A172 (cell line): ENCODE measurements around the gene CRYZ. TPM values are rescaled to one million over a fixed set of nuclear protein-coding genes. Genes with fewer than 3 reads are reported as not detected.
"Not testable (repeated sequence)": the region's sequence is repeated elsewhere in the genome, so short reads cannot be mapped to it uniquely, and the experiment has no call there.

Experiments used
- DNase-seq: peaks from one replicate; pipeline ENCODE4 v3.0.0-alpha.2; 2015; ENCODE audit warnings: low spot score
- total RNA-seq: library from RNA; depleted of rRNA; stranded (reverse); fragments of >200 nt; shearing (Covaris generic); gene quantifications from 2 replicates; pipeline ENCODE4 v1.2.3, GENCODE V29; 2014; rRNA removed

Gene CRYZ
- total RNA-seq, 1 experiment from 2014 or later, result 19.8 TPM

DNA sequence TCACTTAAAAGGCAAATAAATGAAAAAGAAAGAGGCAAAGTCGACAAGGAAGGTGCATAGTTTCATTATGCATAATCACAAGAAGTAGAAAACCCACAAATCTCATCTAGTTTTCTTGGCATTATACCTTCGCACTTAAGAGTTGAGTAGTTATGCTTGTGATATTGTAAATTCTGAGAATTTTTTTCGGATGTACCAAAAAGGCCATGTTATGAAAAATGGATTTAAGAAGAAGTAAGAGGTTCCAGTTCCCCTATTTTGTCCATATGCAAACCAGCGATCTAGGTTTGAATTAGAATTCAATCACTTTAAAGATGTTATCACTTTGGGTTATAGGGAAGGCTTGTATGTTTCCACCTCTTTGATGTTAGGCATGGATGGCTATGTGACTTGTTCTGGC, 51.4 kb downstream of the CRYZ start:
- DNase-seq, result no peak

DNA sequence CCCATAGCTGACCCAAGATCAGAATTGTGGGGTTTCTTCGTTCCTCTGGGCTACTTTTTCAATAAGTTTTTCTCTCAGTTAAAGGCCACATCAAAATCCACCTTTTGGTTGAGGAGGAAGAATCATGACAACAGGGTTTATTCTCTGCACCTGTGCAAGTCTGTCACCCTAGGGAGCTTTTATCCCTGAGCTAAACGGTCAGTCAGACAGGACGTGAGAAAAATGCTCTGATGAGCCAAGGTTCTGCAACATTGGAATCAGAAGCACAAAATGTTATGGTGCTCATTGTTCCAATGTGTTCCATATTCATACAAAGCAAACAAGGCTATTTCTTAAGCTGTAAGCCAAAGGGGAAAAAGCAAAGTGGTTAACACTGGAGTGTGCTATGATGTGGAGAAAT, 51.8 kb downstream of the CRYZ start:
- no peak for DNase-seq

DNA sequence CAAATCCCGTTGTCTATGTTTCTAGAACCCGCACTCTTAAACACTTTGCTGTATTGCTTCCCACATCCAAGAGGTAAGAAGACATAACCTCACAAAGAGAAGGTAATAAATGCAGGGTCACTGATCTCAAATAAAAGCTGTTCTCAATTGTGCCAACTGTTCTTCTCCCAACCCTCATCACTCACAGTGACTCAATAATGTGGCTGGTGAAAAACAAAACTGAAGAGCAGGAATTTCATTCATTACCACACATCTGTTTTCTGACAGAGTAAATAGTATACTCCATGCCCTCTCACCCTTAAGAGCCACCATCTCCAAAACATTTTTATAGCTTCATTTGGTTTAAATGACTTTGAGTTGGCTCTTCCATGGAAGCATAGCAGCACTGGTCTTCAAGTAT, 53.0 kb downstream of the CRYZ start:
- DNase-seq, result no peak

DNA sequence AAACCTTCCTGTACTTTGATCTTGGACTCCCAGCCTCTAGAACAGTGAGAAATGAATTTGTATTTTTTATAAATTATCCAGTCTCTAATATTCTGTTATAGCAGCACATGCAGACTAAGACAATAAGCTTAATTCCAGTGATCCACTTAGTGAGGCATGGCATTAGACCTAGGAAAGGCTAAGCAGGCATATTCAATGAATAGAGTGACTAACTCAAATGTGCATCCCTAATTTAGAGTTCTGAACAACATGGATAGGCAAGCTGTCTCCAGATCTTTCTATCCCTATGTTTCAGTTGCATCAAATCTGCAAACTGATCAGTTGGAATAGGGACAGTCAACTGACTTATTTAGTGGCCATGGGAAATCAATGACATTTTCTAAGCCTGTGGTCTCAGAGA, 54.9 kb downstream of the CRYZ start:
- DNase-seq, result no peak

DNA sequence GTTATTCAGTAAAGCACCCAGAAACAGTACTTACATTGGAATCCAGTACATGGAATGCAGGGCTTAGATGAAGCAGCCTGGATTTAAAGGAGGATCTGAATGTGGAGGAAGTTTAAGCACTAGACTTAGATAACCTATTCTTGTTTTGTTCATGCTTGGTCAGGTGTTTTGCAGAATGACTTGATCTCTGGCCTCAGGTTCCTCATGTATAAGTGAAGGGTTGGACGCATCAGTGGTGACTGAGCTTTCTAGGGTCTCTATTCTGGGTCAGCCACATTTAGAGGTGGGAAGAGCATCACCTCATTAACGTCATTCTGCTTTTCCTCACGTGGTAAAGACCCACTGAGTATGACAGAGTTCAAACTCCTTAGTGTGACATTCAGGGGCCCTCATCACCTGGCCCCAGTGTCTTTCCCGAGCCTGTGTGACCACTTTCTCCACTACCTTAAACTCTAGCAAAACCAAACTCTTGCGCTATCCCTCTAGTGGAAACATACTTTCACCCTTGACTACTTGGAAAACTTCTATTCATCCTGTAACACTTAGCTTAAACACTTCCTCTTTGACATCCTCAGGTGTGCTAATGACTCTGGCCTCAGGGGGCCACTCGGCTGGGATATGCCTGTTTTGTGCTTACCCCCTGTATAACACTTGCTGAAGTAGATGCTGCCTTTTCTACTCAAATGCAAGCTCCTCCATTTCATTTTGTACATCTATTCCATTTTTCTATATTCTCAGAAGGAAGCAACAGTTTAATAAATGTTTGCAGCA, 58.4 kb downstream of the CRYZ start:
- DNase-seq, result no peak

DNA sequence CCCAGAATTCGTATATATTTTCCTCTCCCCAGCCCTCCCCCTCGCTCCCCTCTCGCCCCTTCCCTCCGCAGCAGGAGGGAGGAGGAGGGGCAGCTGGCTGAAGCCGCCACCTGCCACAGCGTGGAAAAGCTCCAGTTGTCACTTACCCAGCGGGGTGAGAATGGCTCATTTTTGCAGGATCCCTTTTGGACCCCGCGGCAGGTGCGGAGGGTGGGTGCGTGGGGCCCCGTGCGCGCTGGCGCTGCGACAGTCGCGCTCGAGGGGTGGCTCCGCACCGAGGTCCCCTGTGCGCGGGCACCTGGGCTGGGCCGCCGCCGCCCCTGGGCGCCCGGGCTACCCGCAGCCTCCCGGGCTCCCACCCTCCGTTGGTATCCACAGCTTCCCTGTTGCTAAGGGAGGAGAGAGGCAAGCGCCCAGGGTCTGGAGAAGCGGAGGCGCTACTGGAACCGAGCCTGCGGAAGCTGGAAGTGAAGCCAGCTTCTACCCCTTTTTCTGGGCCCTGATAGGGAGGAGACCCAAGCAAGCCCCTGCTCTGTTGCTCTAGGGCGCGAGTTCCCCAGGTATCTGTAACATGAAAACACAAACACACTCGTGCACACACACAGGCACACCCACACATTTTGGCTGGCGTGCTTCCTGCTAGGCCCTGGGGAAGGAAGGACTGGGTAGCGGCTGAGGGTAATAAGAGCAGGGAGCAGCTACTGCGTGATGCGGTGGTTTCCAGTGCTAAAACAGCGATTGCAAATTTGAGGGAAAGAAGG, 59.3 kb downstream of the CRYZ start, which contains the start of gene ERICH3:
TSS of gene ERICH3 (minus strand) at position 442 of the 761 bp plus-strand sequence. CDS start at position 169, 273 bp downstream.
- no peak for DNase-seq

DNA sequence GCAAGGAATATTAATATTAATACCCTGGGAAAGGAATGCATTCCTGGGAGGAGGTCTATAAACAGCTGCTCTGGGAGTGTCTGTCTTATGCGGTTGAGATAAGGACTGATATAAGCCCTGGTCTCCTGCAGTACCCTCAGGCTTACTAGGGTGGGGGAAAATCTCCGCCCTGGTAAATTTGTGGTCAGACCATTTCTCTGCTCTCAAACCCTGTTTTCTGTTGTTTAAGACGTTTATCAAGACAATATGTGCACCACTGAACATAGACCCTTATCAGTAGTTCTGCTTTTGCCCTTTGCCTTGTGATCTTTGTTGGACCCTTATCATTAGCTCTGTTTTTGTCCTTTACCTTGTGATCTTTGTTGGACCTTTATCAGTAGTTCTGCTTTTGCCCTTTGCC, 62.0 kb downstream of the CRYZ start:
- DNase-seq, result not testable (repeated sequence)

Other genes starting within 250 kb of the CRYZ start
- not detected in 2 replicates for gene LRRC53, start 220.4 kb downstream of the CRYZ start, total RNA-seq
- 0.07 TPM in 1 of 2 replicates, not detected in the other for gene ERICH3, start 59.3 kb downstream of the CRYZ start, total RNA-seq
- gene TYW3, start 102 bp upstream of the CRYZ start, total RNA-seq, result 10.8 and 12.0 TPM in 2 replicates